ENCODE data around the gene ADCY10.

Gene ADCY10

GRCh38 chr1:167803358-167804207 is 110.4 kb downstream of the ADCY10 start:
- DNase-seq, result peak; percentile 85

GRCh38 chr1:167802235-167802634 is 111.7 kb downstream of the ADCY10 start:
- no peak for DNase-seq

- DNase-seq, result no peak
Observed at GRCh38 chr1:167800251-167800650, 113.7 kb downstream of the ADCY10 start.

GRCh38 chr1:167799747-167800146 is 114.2 kb downstream of the ADCY10 start:
- no peak for DNase-seq

- DNase-seq, result no peak
Observed at GRCh38 chr1:167798952-167799351, 115.0 kb downstream of the ADCY10 start.

GRCh38 chr1:167797015-167797414 is 116.9 kb downstream of the ADCY10 start:
- peak; percentile 92 for DNase-seq

- peak; percentile 60 for DNase-seq
Observed at GRCh38 chr1:167795810-167796740, 117.9 kb downstream of the ADCY10 start.

- DNase-seq, result no peak
Observed at GRCh38 chr1:167794043-167794442, 119.9 kb downstream of the ADCY10 start.

GRCh38 chr1:167792188-167792565 is 121.8 kb downstream of the ADCY10 start:
- no peak for DNase-seq

- DNase-seq, result no peak
Observed at GRCh38 chr1:167791281-167792187, 122.4 kb downstream of the ADCY10 start.

- DNase-seq, result peak; percentile 26
Observed at GRCh38 chr1:167790117-167790516, 123.8 kb downstream of the ADCY10 start.

- no peak for DNase-seq
Observed at GRCh38 chr1:167789501-167789900, 124.4 kb downstream of the ADCY10 start.

- DNase-seq, result no peak
Observed at GRCh38 chr1:167786502-167786901, 127.4 kb downstream of the ADCY10 start.

- DNase-seq, result no peak
Observed at GRCh38 chr1:167784876-167785550, 128.9 kb downstream of the ADCY10 start.

- no peak for DNase-seq
Observed at GRCh38 chr1:167782946-167783345, 131.0 kb downstream of the ADCY10 start.

GRCh38 chr1:167781558-167781957 is 132.4 kb downstream of the ADCY10 start:
- no peak for DNase-seq

- DNase-seq, result no peak
Observed at GRCh38 chr1:167777269-167777650, 136.7 kb downstream of the ADCY10 start.

- no peak for DNase-seq
Observed at GRCh38 chr1:167776616-167777268, 137.2 kb downstream of the ADCY10 start.

GRCh38 chr1:167776151-167776550 is 137.8 kb downstream of the ADCY10 start:
- DNase-seq, result no peak

- DNase-seq, result no peak
Observed at GRCh38 chr1:167775178-167775577, 138.8 kb downstream of the ADCY10 start.

- DNase-seq, result no peak
Observed at GRCh38 chr1:167774710-167775109, 139.2 kb downstream of the ADCY10 start.

GRCh38 chr1:167773516-167773915 is 140.4 kb downstream of the ADCY10 start:
- DNase-seq, result no peak

All from NCI-H226 (cell line).